Chondrocyte (in vitro differentiated cells): ENCODE results near the gene PDK3. TPM values are rescaled to one million over a fixed set of nuclear protein-coding genes. Genes with fewer than 3 reads are reported as not detected.

Experiments used
- DNase-seq: peaks from one replicate; pipeline ENCODE4 v3.0.0; 2021; ENCODE audit warnings: mixed read lengths, low spot score
- H3K27ac Mint-ChIP-seq: one replicate; pipeline ENCODE4 v1.8.0; 2021; ENCODE audit warnings: mild to moderate bottlenecking, moderate library complexity, mixed read lengths; ENCODE audit not compliant: unreplicated experiment
- H3K27me3 Mint-ChIP-seq: 2 replicates; pipeline ENCODE4 v1.8.0; 2021; ENCODE audit warnings: low read depth, mixed read lengths
- H3K36me3 Mint-ChIP-seq: 2 replicates; pipeline ENCODE4 v1.8.0; 2021; ENCODE audit warnings: low read depth, mixed read lengths
- H3K4me1 Mint-ChIP-seq: 2 replicates; pipeline ENCODE4 v1.8.0; 2021; ENCODE audit warnings: low read depth, mild to moderate bottlenecking, mixed read lengths
- H3K4me3 Mint-ChIP-seq: one replicate; pipeline ENCODE4 v1.8.0; 2021; ENCODE audit warnings: mild to moderate bottlenecking, moderate library complexity, mixed read lengths; ENCODE audit not compliant: unreplicated experiment
- H3K9me3 Mint-ChIP-seq: 2 replicates; pipeline ENCODE4 v1.8.0; 2021; ENCODE audit warnings: low read depth, mixed read lengths
- total RNA-seq: library from RNA; stranded (reverse); gene quantifications from 3 replicates; pipeline ENCODE4 v1.2.1, GENCODE V29; 2021
- TF ChIP-seq, protein P1 (sequence below): fragments of 200-600 bp; sonication (generic); IDR thresholded peaks from 2 replicates; pipeline ENCODE4 v1.5.0; 2021; ENCODE audit warnings: antibody characterized with exemption, mild to moderate bottlenecking, moderate library complexity

Gene PDK3
- total RNA-seq, 1 donor from 2014 or later, result 44.1 TPM

DNA sequence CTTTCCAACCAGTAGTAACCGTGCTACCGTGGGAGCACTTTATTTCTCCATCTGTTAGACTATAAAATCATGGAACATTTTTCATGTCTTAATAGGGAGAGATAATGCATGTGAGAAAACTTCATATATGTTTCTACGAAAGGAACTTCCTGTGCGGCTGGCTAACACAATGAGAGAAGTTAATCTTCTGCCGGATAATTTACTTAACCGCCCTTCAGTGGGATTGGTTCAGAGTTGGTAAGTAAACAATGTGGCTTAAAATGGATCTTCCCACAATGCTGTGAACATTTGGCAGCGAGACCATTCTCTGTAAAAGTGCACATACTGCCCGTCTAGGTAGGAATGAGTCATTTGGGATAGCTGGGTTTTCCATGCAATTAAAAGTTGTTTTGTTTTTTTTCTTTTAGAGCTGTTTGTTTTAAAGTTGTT is 29.6 kb downstream of the PDK3 start:
- TF ChIP-seq, protein P1, sequence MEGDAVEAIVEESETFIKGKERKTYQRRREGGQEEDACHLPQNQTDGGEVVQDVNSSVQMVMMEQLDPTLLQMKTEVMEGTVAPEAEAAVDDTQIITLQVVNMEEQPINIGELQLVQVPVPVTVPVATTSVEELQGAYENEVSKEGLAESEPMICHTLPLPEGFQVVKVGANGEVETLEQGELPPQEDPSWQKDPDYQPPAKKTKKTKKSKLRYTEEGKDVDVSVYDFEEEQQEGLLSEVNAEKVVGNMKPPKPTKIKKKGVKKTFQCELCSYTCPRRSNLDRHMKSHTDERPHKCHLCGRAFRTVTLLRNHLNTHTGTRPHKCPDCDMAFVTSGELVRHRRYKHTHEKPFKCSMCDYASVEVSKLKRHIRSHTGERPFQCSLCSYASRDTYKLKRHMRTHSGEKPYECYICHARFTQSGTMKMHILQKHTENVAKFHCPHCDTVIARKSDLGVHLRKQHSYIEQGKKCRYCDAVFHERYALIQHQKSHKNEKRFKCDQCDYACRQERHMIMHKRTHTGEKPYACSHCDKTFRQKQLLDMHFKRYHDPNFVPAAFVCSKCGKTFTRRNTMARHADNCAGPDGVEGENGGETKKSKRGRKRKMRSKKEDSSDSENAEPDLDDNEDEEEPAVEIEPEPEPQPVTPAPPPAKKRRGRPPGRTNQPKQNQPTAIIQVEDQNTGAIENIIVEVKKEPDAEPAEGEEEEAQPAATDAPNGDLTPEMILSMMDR, result no peak
- no peaks in the 10 kb centered on the region for H3K9me3 Mint-ChIP-seq

DNA sequence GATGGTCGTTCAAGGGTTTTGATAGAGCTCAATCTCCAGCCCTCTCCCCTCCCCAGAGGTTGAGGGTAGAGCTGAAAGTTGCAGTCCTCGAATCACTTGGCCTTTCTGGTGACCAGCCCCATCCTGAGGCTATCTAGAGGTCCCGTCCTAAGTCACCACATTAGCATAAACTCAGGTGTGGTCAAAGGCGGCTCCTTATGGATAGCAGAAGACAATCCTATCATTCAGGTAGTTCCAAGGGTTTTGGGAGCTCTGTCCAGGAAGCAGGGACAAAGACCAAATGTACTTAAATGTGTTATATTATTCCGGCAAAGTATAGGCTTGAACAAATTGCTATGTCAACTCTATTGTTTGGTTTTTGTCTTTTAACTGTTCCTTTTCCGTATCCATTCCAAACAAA is 30.6 kb downstream of the PDK3 start:
- peaks cover 46% of the 10 kb centered on the region for H3K4me1 Mint-ChIP-seq
- peaks cover 3% of the 10 kb centered on the region for H3K36me3 Mint-ChIP-seq
- no peak for DNase-seq

More for the DNA sequence above, 29.6 kb downstream of the PDK3 start:
- Mint-ChIP-seq H3K27ac (peak overlapping the region; percentile 92), H3K4me3 (peak overlapping the region; percentile 43), H3K27me3 (no peaks in the 10 kb centered on the region), H3K36me3 (no peaks in the 10 kb centered on the region), H3K4me1 (peaks cover 48% of the 10 kb centered on the region)
- no peak for DNase-seq

DNA sequence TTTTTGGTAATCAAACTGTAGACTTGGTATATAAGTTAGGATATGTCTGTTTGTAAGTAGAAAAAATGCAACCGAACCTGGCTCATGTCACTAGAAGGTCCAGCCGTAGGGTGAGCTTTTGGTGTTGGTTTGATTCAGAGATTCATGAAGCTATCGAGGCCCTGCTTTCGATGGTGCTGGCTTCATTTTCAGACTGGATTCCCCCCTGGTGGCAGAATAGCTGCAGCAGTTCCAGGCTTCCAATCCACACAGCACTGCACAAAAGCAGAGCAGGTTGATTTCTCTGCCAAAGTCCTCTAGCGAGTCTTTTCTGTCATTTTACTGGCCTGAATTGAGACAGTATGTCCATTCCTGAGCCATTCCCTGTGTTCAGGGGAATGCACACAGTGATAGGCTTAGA is 33.1 kb downstream of the PDK3 start:
- H3K36me3 Mint-ChIP-seq, result peaks cover 8% of the 10 kb centered on the region
- H3K4me1 Mint-ChIP-seq, result peaks cover 46% of the 10 kb centered on the region
- TF ChIP-seq, protein P1, result peak; percentile 57
- H3K4me3 Mint-ChIP-seq, result no peak overlapping the region
- no peaks in the 10 kb centered on the region for H3K27me3 Mint-ChIP-seq
- no peaks in the 10 kb centered on the region for H3K9me3 Mint-ChIP-seq
- no peak for DNase-seq
- peak overlapping the region; percentile 27 for H3K27ac Mint-ChIP-seq

More for the DNA sequence above, 30.6 kb downstream of the PDK3 start:
- H3K27me3 Mint-ChIP-seq, result no peaks in the 10 kb centered on the region
- no peaks in the 10 kb centered on the region for H3K9me3 Mint-ChIP-seq
- TF ChIP-seq, protein P1, result no peak
- H3K27ac Mint-ChIP-seq, result no peak overlapping the region
- no peak overlapping the region for H3K4me3 Mint-ChIP-seq

DNA sequence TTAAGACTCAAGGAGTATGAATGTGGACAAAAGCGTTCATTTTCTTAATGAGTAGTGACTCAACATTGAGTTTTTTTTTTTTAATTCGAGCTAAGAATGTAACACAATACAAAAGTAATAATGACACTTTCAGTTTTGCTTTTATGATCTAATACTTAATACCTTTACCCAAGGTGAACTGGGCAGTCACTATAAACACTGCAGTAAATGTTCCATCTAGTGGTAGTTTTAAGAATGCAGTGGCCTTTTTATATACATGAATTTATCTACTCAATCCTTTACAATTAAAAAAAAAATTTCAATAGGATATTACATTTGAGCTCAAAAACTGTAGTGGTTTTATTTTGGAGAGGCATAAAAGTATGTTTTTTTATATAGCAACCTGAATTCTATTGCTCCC is 33.9 kb downstream of the PDK3 start:
- DNase-seq, result no peak
- TF ChIP-seq, protein P1, result peak; percentile 85
- Mint-ChIP-seq H3K36me3 (peaks cover 8% of the 10 kb centered on the region), H3K4me3 (no peak overlapping the region), H3K27ac (no peak overlapping the region), H3K4me1 (peaks cover 39% of the 10 kb centered on the region), H3K9me3 (no peaks in the 10 kb centered on the region), H3K27me3 (no peaks in the 10 kb centered on the region)

DNA sequence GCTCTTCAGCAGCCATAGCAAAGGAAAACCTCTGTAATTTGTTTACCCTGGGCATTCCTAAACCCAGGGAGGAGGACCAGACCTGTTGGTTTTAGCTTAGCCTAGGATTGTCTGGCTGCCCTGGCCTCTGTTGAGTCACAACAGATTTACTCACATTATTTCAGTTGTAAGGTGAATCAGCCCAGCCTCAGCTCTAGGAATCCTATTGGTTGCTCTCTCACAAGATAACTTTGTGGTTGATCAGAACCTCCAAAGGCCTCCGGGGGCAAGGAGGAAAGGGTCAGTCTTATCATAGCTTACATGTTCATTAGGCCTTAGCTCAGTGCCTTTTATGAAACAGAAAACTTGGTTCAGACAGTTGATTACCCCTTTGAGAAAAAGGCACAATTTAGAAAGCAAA is 41.0 kb downstream of the PDK3 start:
- no peak for DNase-seq
- TF ChIP-seq, protein P1, result no peak
- Mint-ChIP-seq H3K4me3 (no peak overlapping the region), H3K9me3 (no peaks in the 10 kb centered on the region), H3K4me1 (peaks cover 10% of the 10 kb centered on the region), H3K36me3 (peaks cover 40% of the 10 kb centered on the region), H3K27me3 (no peaks in the 10 kb centered on the region), H3K27ac (no peak overlapping the region)
